Gastrocnemius medialis (tissue), 4 donors: ENCODE results near the gene JPH2. TPM values are rescaled to one million over a fixed set of nuclear protein-coding genes. Genes with fewer than 3 reads are reported as not detected.

Experiments
- ATAC-seq, 2 donors: fragments of 150-250 bp; one replicate each; pipeline ENCODE4 v1.9.1; 2016
- DNase-seq, 2 donors: peaks; one replicate each; pipeline ENCODE4 v3.0.0-alpha.2; 2019
- H3K27ac ChIP-seq, 4 donors: fragments of 200-600 bp; sonication (generic); 1 replicate in 1 of 4; 2 replicates in 3 of 4; pipeline ENCODE4 v1.5.1; 2016 to 2018; ENCODE audit warnings: mild to moderate bottlenecking in 2 of 4, moderate library complexity in 1 of 4
- H3K27me3 ChIP-seq, 3 donors: fragments of 200-600 bp; sonication (generic) in 2 of 3; 1 replicate in 1 of 3; 2 replicates in 2 of 3; pipeline versions ENCODE4 v1.5.1 to v1.6.0; 2016 to 2019; ENCODE audit warnings: mild to moderate bottlenecking in 1 of 3, moderate library complexity in 1 of 3
- H3K36me3 ChIP-seq, 2 donors: fragments of 200-600 bp; sonication (generic) in 1 of 2; one replicate each; pipeline ENCODE4 v1.5.1; 2017 to 2018
- H3K4me1 ChIP-seq, 2 donors: fragments of 200-600 bp; sonication (generic) in 1 of 2; one replicate each; pipeline ENCODE4 v1.5.1; 2016 to 2017; ENCODE audit warnings: mild to moderate bottlenecking in 2 of 2
- H3K4me3 ChIP-seq, 4 donors: fragments of 200-600 bp; sonication (generic) in 3 of 4; 1 replicate in 1 of 4; 2 replicates in 3 of 4; pipeline ENCODE4 v1.5.1; 2016 to 2019; ENCODE audit warnings: mild to moderate bottlenecking in 2 of 4
- H3K9me3 ChIP-seq, 3 donors: fragments of 200-600 bp; sonication (generic) in 2 of 3; 1 replicate in 1 of 3; 2 replicates in 2 of 3; pipeline ENCODE4 v1.5.1; 2016 to 2019
- POLR2A ChIP-seq, 2 donors: fragments of 450-650 bp; IDR thresholded peaks; one replicate each; pipeline ENCODE4 v1.6.1; 2017; ENCODE audit warnings: antibody characterized with exemption in 2 of 2, mild to moderate bottlenecking in 2 of 2, moderate library complexity in 2 of 2
- in situ Hi-C, 4 donors: fragments of 200-750 bp; cut with MboI; loops; one replicate each; pipeline versions ENCODE4 v1.15.0 to v1.8.0; 2017; ENCODE audit warnings: low sequenced_read_pairs in 4 of 4
- intact Hi-C: fragments of 100-400 bp; cut with DNase I; formaldehyde crosslinking; loops from one replicate; pipeline ENCODE4 v1.15.1; 2023; ENCODE audit warnings: low total_unique reads
- total RNA-seq, 4 donors: library from RNA; depleted of rRNA; stranded (reverse); fragments of >200 nt; gene quantifications; one replicate each; pipeline versions ENCODE4 v1.1.0 to v1.2.3, GENCODE V29; 2016
- TF ChIP-seq, protein P1 (sequence below), 5 experiments: fragments of 450-650 bp in 3 of 5; fragments of 200-600 bp in 2 of 5; sonication (generic) in 2 of 5; IDR thresholded peaks in 4 of 5; conservative IDR thresholded peaks in 1 of 5; 1 replicate in 4 of 5; 2 replicates in 1 of 5; pipeline ENCODE4 v1.5.1; 2016 to 2019; ENCODE audit warnings: antibody characterized with exemption in 5 of 5, mild to moderate bottlenecking in 3 of 5, moderate library complexity in 3 of 5

The JPH2 gene
- total RNA-seq, 4 donors from 2014 or later = 18.3 to 86.6 (median 38.0) TPM

DNA sequence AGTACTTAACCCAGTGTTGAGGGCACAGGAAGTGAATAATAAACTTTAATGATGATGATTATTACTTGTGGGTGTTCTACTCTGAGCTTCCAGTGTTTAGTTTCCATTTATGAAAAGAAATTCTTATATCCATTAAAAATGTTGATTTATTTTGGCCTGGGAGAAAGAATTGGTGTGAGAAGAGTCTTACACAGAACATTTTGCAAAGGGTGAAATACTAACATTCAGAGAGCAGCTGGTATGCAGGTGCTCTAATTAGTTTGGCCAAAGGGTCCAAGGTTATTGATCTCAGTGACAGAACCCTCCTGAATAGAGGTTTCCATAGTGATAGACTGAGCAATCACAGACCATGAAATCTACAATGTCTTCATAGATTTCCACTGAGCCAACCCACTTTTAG, 19.1 kb upstream of the JPH2 start:
- Histone ChIP-seq H3K9me3 (no peaks in the 10 kb centered on the region), H3K36me3 (peaks cover 0 to 14% of the 10 kb centered on the region in 2 donors), H3K4me3 (peak overlapping the region in 1 of 4 donors; percentile 95), H3K4me1 (peaks cover 68 to 78% of the 10 kb centered on the region in 2 donors), H3K27ac (peak overlapping the region; percentile 97 to 100 (median 98)), H3K27me3 (no peaks in the 10 kb centered on the region)
- ATAC-seq (no peak), DNase-seq (no peak)
- intact Hi-C loops = loop anchor here (5.0 to 10.0 kb wide), 3 partner anchors 379 to 1151 kb away; partner anchors contain the start of genes IFT52 and PKIG
- TF ChIP-seq, protein P1, sequence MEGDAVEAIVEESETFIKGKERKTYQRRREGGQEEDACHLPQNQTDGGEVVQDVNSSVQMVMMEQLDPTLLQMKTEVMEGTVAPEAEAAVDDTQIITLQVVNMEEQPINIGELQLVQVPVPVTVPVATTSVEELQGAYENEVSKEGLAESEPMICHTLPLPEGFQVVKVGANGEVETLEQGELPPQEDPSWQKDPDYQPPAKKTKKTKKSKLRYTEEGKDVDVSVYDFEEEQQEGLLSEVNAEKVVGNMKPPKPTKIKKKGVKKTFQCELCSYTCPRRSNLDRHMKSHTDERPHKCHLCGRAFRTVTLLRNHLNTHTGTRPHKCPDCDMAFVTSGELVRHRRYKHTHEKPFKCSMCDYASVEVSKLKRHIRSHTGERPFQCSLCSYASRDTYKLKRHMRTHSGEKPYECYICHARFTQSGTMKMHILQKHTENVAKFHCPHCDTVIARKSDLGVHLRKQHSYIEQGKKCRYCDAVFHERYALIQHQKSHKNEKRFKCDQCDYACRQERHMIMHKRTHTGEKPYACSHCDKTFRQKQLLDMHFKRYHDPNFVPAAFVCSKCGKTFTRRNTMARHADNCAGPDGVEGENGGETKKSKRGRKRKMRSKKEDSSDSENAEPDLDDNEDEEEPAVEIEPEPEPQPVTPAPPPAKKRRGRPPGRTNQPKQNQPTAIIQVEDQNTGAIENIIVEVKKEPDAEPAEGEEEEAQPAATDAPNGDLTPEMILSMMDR (IDR thresholded peaks at IDR 0.05 in 4 of 5, conservative IDR thresholded peaks at IDR 0.05 in 1 of 5) = no peak
- TF ChIP-seq POLR2A (IDR thresholded peaks at IDR 0.05) = no peak
- in situ Hi-C loops = loop anchor here (25.0 kb wide), 7 partner anchors 256 to 1156 kb away; partner anchors contain the start of genes KCNK15 (in 2 of the 4), PKIG (in 1 of the 4), SDC4 (in 1 of the 4) and SRSF6 (in 1 of the 4)

DNA sequence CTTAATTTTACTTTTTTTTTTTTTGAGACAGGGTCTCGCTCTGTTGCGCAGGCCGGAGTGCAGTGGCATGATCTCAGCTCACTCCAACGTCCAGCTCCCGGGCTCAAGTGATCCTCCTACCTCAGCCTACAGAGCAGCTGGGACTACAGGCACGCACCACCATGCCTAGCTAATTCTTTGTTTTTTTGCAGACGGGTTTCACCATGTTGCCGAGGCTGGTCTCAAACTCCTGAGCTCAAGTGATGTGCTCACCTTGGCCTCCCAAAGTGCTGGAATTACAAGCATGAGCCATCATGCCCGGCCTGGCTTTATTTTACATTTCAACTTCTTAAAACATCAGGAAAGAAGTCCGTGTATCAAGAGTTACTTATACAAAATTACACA, 17.8 kb upstream of the JPH2 start:
- ATAC-seq = no peak
- intact Hi-C loops (loop anchor here (5.0 to 10.0 kb wide), 3 partner anchors 380 to 1152 kb away; partner anchors contain the start of genes IFT52 and PKIG), in situ Hi-C loops (loop anchor here (25.0 kb wide), 7 partner anchors 257 to 1157 kb away; partner anchors contain the start of genes KCNK15 (in 2 of the 4), PKIG (in 1 of the 4), SDC4 (in 1 of the 4) and SRSF6 (in 1 of the 4))
- Histone ChIP-seq H3K27ac (peak overlapping the region; percentile 97 to 100 (median 98)), H3K4me1 (peaks cover 80 to 90% of the 10 kb centered on the region in 2 donors), H3K36me3 (peaks cover 0 to 26% of the 10 kb centered on the region in 2 donors), H3K4me3 (no peak overlapping the region), H3K27me3 (no peaks in the 10 kb centered on the region), H3K9me3 (no peaks in the 10 kb centered on the region)
- TF ChIP-seq, protein P1 (IDR thresholded peaks at IDR 0.05 in 4 of 5, conservative IDR thresholded peaks at IDR 0.05 in 1 of 5) = no peak
- no peak for TF ChIP-seq POLR2A (IDR thresholded peaks at IDR 0.05)
- no peak for DNase-seq

DNA sequence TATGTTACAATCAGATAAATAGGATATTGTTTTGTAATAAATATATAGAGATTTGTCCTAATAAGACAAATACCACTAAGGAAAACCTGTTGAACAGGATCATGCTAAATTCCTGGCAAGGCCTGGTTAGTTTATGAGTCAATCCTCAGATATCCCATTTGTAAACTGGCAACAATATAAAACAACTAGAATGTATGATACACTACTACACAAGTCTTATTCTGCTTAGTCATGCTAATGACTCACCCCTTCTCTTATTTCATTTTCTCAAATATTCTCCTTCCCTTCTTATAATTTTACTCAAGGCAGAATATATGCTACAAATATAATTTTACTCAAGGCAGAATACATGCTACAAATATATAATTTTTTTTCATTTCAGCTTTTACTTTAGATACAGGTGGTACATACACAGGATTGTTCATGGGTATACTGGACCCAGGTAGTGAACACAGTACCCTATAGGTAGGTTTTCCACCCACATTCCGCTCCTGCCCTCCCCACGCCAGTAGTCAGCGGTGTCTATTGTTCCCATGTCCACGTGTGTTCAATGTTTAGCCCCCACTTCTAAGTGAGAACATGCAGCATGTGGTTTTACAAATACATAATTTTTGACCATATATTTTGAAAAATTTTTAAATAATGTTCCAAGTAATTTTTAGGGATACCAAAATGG, 17.3 kb upstream of the JPH2 start:
- Histone ChIP-seq H3K27me3 (no peaks in the 10 kb centered on the region), H3K4me1 (peaks cover 84 to 90% of the 10 kb centered on the region in 2 donors), H3K36me3 (peaks cover 0 to 31% of the 10 kb centered on the region in 2 donors), H3K4me3 (no peak overlapping the region), H3K27ac (peak overlapping the region; percentile 97 to 100 (median 98)), H3K9me3 (no peaks in the 10 kb centered on the region)
- DNase-seq (no peak), ATAC-seq (peak; percentile 72 to 79)
- in situ Hi-C loops = loop anchor here (25.0 kb wide), 7 partner anchors 258 to 1158 kb away; partner anchors contain the start of genes KCNK15 (in 2 of the 4), PKIG (in 1 of the 4), SDC4 (in 1 of the 4) and SRSF6 (in 1 of the 4)
- intact Hi-C loops = loop anchor here (10.0 kb wide), 2 partner anchors 381 to 609 kb away; partner anchors contain the start of genes IFT52 and PKIG
- TF ChIP-seq, protein P1 (IDR thresholded peaks at IDR 0.05 in 4 of 5, conservative IDR thresholded peaks at IDR 0.05 in 1 of 5) = no peak
- TF ChIP-seq POLR2A (IDR thresholded peaks at IDR 0.05) = no peak

DNA sequence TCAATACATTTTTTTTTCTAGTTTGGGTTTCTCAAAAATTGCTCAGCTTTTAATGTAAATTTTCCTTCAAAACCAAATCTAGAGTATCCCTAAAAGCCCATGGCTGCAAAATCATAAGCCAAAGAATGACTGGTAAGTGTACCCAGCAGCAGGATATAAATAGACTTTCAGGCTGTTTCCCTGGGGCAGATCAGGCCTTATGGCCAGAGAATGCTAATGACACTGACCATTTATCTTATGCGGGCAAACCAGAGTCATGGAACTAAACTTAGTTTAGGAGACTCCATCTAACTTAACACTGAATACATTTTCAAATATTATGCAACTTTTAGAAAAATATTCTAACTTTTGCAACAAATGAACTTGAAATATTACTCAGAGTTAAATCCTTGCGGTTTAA, 16.2 kb upstream of the JPH2 start:
- TF ChIP-seq POLR2A (IDR thresholded peaks at IDR 0.05) = peak in 1 of 2 donors; percentile 47
- TF ChIP-seq, protein P1 (IDR thresholded peaks at IDR 0.05 in 4 of 5, conservative IDR thresholded peaks at IDR 0.05 in 1 of 5) = no peak
- in situ Hi-C loops (loop anchor here (25.0 kb wide), 7 partner anchors 259 to 1159 kb away; partner anchors contain the start of genes KCNK15 (in 2 of the 4), PKIG (in 1 of the 4), SDC4 (in 1 of the 4) and SRSF6 (in 1 of the 4)), intact Hi-C loops (loop anchor here (10.0 kb wide), 2 partner anchors 382 to 608 kb away; partner anchors contain the start of genes IFT52 and PKIG)
- Histone ChIP-seq H3K4me1 (peaks cover 78 to 83% of the 10 kb centered on the region in 2 donors), H3K27ac (peak overlapping the region; percentile 97 to 100 (median 98)), H3K27me3 (no peaks in the 10 kb centered on the region), H3K9me3 (no peaks in the 10 kb centered on the region), H3K4me3 (no peak overlapping the region), H3K36me3 (peaks cover 0 to 42% of the 10 kb centered on the region in 2 donors)
- DNase-seq = peak; percentile 54 to 56
- ATAC-seq = peak; percentile 76 to 82
